NCI-H1417 treated with DMSO at 0.1 percent for 48 hours (cell line): ENCODE measurements around the gene GIMAP4.
"Not testable (repeated sequence)": the region's sequence is repeated elsewhere in the genome, so short reads cannot be mapped to it uniquely, and the experiment has no call there.

Source experiments
- DNase-seq: peaks from one replicate; lab custom pipeline; 2025; lab: John Stamatoyannopoulos, UW

Gene GIMAP4

DNA sequence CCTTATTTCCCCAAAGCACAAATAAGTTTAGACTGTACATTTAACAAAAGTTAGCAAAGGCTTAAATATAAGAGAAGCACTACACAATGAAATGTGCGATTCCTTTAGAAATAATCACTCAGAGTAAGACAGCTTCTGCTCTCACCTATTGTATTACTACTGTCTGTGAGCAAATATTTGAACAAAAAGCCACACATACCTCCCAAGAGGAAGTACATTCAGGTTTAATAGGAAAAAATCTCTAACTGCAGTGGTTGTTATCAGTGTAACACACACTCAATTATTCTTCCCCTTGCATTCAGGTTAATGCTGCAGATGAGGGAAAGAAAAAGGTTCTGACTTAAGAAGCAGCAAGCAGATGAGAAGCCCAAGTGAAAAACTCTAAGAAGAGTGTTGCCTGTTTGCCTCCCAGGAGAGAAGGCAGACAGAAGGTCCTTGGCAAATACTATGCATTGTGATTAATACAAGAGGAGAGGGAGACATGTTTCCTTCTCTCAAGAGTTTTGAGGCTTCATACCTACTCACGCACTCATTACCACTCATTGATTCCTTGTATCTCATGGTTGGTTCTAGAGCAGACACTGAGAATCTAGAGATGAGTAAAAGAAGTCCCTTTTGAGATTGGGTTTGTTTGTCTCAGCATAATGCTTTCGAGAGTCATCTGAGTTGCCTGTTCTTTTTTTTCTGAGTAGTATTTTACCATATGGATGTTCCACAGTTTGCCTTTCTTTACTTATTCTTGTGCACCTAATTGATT, 13.6 kb downstream of the GIMAP4 start:
- no peak for DNase-seq

DNA sequence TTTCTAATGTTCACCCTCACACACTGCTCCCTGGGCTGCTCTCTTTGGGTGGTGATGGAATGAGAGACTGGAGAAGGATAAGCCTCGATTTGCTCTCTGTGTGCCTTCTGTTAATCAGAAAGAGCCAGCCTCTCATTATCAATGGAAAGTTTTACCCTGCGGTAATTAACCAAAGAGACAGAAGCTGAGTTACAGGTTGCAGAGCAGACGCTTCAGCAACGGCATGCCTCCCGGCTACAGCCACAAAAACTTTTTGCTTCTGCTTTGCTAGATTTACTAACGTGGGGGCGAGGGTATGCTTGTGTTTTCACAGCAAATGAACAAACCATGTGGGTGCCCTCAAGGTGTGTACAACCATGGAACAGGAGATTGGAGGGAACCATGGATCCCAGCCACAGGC, 18.0 kb downstream of the GIMAP4 start:
- DNase-seq = no peak

DNA sequence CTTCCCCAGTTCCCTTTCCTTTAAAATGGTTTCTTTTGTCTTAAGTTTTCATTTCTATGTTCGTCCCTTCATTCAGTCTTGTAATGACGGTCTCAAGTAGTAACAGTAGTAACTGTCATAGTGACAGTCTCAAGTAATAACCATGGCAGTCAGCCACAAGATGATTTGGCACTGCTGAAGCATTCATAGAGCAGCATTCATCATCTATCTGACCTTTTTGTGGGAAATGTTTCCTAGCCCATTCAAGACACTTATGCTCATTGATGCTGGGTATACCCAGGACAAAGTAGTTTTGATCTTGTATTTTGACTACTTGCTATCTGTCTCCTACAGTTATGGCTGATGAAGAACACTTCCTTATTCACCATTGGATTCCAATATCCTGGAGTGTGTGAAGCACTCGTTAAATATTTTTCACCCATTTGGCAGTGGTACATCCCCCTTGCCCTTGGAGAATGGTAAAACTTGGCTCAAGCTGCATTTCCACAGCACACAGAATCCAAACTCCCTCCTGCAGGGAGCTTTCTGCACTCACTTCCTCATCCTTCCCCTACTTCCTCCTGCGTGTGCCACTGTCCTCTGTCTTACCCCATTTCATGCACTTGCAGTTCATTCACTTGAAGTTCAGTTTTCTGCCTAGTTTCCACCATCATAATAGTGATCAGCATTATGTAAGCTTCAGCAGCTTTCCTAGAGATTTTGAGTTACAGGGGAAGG, 19.0 kb downstream of the GIMAP4 start:
- DNase-seq = no peak

DNA sequence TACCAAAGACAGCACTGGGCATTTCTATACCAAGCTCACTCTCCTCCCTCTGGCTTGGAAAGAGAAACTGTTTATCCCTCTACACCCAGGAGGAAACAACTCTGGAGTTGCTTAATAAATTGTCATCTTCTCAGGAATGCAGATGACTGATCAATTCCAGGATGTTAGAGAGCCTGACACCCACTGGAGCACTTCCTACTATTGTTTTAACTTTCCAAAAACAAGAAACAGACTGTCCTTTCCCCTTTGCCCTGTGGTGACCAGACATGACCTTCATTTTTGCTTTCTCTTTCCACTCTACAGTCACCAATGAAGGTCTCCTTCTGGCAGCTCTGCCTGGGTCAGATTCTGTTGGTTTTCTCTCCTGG, 19.6 kb downstream of the GIMAP4 start:
- DNase-seq = no peak

DNA sequence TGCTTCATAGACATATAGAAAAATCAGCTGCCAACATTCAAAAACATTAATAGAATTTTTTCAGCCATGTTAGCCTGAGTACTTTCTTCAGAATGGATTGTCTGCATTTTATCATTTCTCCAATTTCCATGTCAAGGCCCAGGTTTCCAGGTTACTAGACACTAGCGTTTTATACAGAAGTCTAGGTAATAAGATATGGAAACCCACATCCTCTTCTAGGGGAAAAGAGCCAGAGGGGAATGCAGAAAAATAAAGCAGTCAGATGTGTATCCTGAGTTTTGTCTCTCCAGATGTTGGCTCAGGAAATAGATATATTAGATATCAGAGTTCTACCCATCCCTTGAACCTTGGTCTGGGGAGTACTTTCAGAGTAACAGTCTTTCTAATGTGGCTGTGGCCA, 20.4 kb downstream of the GIMAP4 start:
- DNase-seq = no peak

DNA sequence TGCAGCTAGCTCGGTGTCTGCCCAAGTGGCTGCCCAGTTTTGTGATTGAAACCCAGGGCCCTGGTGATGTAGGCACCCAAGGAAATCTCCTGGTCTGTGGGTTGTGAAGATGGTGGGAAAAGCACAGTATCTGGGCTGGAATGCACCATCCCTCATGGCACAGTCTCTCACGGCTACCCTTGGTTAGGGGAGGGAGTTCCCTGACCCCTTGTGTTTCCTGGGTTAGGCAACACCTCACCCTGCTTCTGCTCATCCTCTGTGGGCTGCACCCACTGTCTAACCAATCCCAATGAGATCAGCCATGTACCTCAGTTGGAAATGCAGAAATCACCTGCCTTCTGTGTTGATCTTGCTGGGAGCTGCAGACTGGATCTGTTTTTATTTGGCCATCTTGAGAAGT, 27.6 kb downstream of the GIMAP4 start:
- DNase-seq = no peak

DNA sequence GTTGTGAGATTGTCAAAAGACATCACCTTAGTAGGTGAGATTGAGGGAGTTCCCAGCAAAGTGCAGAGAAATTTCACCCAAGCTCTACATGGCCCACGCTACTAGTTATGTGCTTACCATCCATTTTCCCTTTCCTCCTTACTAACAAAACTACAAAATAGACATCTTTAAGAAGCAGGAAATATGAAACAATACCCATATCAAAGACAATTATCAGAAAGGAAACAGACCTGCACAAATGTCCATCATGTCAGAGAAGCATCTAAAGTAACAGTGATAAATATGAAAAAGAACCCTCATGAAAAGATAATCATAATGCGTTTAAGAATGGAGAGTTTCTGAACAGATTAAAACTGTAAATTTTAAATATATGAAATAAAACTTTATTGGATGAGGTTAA, 28.2 kb downstream of the GIMAP4 start:
- no peak for DNase-seq

DNA sequence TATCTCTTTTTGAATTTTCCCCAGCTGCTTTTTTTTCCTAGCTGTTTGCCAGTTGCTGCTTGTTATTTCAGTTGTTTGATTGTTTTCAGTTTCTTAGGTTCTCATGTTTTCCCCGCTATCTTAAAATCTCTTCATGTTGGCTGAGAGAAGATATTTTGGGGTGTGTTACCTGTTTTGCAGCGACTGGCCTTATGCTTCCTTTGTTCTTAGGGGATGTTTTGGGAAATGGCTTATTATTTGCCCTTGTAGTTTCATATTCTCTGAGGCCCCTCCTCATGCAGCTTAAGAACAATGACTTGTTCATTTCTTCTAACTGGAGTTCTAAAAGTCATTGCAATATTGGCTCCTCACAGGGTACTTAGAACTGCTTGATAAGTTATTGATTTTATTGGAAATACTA, 36.4 kb downstream of the GIMAP4 start:
- not testable (repeated sequence) for DNase-seq

DNA sequence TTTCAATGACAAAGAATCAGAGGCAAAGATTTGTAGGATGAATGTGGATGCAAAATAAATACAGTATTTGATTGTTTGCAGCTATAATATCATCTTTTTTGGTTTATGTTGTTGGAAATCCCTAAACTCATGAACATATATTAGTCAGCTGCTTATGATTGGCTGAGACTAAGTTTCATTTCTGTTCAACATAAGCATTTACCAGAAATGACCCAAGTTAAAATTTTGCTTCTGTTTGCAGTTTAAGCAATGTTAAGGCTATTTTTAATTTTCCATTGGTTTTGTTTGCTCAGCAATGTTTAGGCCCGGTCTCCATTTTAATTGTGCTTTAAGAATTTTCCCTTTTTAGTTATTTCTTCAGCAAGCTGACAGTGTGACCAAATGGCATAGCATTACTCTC, 43.0 kb downstream of the GIMAP4 start:
- no peak for DNase-seq

DNA sequence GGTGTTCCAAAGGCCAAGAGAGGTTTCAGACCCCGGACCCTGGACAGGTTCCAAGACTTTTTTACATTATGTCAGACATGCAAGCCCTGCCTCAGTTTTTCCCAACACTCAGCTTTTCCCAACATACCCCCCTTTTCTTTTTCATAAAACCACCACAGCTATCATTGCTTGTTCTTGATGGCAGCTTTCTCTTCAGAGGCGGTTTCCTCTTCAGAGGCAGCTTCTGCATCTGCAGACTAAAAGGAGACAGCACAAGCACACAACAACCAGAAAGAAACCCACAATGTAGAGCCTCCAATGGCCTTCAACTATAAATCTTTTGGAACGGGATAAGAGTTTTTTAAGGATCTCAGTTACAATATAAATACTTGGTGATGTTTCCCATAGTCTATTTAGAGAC, 45.7 kb downstream of the GIMAP4 start:
- DNase-seq = no peak

DNA sequence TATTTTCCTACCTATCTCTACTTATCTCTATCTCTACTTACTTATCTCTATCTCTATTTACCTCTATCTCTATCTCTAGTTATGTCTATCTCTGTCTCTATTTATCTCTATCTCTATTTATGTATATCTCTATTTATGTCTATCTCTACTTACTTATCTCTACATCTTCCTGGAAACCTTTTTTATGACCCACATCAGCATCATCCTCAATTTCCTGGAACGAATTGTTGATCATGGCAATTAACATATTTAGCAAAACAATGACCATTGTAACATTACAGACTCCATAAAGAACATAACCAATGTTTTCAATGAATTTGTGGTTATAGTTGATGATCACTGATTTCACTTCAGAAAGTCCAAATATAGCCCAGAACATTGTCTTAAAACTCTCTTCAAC, 46.7 kb downstream of the GIMAP4 start:
- no peak for DNase-seq

DNA sequence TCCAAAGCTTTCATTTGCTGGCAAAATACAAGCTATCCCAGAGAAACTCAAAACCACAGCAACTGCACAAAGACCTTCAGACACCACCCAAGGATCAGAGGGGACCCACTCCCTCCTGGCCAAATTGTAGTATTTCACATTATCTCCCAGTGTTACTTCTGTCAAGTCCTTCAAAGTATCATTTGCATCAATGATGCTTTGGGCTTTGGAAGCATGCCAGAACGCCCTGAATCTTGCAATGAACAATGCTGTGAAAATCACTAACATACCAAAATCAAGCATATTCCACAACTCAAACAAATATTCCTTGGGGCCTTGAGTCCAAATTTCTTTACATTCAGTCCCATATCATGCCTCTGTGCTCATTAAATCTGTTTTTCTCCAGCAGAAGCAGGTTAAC, 47.2 kb downstream of the GIMAP4 start:
- DNase-seq = not testable (repeated sequence)

DNA sequence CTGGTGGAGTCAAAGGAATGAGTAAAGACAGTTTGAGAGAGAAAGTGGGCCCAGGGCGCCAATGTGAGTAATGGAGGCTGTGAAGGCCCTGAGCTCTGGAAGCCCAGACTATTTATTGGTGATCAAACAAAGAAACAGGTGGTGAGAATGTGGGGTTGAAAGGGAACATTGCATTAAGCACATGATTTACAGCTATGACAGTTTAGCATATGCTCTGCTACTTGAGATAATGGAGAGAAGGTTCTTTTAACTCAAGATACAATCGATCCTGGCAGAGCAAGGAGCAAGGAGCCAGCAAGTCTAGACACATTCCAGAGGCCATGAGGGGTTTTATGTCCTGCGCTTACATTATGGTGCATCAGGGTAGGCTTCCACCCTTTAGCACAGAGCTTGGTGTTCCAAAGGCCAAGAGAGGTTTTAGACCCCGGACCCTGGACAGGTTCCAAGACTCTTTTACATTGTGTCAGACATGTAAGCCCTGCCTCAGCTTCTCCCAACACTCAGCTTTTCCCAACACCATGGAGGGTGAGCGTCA, 48.1 kb downstream of the GIMAP4 start:
- not testable (repeated sequence) for DNase-seq

DNA sequence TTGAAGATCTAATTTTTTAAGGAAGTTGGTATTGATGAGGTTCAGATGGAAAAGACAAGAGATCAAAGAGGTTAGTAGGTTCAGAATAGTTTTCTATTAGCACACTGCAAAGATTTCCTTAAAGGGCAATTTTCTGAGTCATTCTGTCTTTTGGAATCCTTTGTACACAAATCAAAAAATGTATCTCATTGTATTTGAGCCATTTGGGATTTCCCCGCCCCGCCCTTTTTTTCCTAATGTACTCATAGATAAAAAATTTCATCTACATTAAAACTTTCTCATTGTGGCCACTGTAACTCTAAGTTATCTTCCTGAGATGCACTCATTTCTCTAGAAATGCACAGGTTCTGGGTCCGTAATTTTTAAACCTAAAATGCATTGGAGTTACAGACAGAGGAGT, 52.9 kb downstream of the GIMAP4 start:
- DNase-seq = no peak

DNA sequence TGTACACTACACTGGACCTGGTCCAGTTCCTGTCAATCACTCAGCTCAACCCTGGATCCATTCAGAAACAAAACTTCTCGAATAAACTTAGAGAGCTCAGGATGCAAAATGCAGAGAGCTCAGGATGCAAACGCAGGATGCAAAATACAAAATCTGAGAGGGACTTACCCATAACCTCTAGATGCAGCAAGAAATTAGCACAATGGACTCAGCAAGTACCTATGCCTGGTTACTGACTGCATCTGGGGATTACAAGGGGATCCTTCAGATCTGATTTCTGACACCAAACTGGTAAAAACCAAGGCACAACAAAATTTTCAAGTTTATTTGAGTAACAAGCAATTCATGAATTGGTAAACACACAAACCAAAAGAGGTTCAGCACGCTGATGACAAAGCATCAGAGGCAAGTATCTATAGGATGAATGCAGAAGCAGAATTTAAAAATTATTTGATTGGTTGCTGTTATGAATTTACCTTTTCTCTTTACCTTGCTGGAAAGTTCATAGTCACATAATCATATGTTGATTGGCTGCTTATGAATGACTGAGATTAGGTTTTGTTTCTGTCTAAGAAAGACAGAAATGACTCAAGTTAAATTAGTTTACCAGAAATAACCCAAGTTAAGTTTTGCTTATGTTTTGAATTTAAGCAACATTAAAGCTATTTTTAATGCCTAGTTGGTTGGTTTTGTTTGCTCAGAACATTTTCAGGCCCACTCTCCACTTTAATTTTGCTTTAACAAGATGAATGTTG, 53.6 kb downstream of the GIMAP4 start:
- DNase-seq = no peak

DNA sequence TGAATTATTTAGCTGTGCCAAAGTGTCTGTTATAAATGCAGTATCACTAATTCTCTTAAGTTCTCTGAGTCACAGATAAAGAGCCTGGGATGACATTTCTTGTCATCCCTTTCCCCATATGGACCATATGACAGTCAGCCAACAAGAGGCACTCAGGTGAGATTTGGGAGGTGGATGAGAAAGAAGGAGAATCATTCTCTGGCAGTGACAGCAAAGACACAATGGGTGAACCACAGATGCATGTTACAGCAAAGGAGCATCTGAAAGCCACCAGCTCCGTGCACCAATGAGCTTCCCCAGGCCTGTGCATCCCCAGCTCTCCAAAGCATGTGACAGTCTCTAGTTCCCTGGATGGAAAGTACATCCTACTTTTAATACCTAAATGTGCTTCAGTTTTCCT, 54.2 kb downstream of the GIMAP4 start:
- DNase-seq = no peak
